ENCODE measurements around the gene PTPRM. TPM values are rescaled to one million over a fixed set of nuclear protein-coding genes. Genes with fewer than 3 reads are reported as not detected.

Gene PTPRM
- total RNA-seq, 2 donors from 2014 or later = 80.1 to 106 TPM

DNA sequence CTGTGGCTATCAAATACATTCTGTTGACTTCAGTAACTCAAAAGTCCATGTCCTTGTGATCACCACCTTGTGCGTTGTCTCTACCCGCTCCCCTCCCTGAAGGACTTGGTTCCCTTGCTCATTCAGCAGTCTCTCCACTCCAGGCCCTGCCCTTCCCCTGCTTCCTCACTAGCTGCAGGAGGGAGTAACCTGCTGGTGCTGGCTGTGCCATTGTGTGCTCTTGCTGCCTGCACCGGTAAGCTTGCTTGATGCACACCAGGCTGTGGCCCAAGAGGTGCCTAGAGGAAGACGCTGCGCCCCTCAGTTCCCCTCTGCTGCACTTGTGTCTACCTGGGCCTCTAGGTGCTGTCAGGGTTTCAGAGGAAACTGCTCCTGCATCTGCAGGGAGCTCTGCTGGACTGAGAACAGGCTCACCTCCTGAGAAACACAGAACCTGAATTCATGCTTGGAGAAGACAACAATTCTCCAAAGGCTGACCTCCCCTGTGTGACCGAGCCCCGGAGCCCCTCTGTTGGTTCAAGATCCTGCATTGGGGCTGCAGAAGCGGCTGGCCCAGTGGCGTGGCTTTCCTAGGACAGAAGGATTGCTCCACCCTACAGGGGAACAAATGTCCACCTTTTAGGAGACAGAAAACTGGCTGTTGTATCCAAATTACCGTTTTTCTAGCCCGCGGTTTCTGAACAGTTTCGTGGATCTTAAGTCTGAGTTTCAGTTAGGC is 33.6 kb downstream of the PTPRM start:
- no peak for DNase-seq (ENCODE audit: low spot score)
- Histone ChIP-seq H3K4me3 (no peak overlapping the region), H3K4me1 (peaks cover 0 to 37% of the 10 kb centered on the region in 2 donors), H3K36me3 (no peaks in the 10 kb centered on the region), H3K9me3 (no peaks in the 10 kb centered on the region), H3K27me3 (no peaks in the 10 kb centered on the region), H3K27ac (no peak overlapping the region)
- TF ChIP-seq, protein P1, sequence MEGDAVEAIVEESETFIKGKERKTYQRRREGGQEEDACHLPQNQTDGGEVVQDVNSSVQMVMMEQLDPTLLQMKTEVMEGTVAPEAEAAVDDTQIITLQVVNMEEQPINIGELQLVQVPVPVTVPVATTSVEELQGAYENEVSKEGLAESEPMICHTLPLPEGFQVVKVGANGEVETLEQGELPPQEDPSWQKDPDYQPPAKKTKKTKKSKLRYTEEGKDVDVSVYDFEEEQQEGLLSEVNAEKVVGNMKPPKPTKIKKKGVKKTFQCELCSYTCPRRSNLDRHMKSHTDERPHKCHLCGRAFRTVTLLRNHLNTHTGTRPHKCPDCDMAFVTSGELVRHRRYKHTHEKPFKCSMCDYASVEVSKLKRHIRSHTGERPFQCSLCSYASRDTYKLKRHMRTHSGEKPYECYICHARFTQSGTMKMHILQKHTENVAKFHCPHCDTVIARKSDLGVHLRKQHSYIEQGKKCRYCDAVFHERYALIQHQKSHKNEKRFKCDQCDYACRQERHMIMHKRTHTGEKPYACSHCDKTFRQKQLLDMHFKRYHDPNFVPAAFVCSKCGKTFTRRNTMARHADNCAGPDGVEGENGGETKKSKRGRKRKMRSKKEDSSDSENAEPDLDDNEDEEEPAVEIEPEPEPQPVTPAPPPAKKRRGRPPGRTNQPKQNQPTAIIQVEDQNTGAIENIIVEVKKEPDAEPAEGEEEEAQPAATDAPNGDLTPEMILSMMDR (IDR thresholded peaks at IDR 0.05) = no peak

DNA sequence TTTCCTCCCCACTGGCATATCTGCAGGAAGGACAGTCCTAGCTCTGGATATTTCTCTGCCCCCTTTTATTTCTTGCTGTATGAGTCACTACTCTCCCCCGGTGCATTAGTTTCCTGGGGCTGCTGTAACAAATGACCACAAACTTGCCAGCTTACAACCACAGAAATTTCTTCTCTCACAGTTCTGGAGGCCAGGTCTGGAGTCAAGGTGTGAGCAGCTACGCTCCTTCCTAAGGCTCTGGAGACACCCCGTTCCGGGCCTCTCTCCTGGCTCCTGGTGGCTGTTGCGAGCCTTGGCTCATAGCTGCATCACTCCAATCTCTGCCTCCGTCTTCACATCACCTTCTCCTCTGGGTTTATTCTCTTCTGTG is 34.1 kb downstream of the PTPRM start:
- Histone ChIP-seq H3K4me1 (peaks cover 0 to 41% of the 10 kb centered on the region in 2 donors), H3K36me3 (no peaks in the 10 kb centered on the region), H3K4me3 (no peak overlapping the region), H3K27ac (no peak overlapping the region), H3K27me3 (no peaks in the 10 kb centered on the region), H3K9me3 (no peaks in the 10 kb centered on the region)
- TF ChIP-seq, protein P1 (IDR thresholded peaks at IDR 0.05) = no peak
- DNase-seq (ENCODE audit: low spot score) = no peak

DNA sequence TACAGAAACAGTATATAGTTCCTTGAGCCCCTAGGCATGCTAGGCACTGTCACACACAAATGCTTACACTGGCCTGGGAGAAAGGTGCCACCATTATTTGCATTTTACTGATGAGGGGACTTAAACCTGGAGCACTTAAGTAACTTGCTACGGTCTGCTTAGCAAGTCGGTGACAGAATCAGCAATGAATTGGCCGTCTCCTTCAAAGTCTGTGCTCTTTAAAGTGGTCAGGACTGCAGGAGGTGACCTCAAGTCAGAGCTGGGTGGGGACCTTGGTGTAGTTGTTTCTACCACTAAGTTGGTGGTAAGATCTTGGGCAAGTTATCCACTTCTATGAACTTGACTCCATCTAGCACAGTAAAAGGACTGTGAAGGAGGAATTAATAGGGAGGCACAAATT is 34.8 kb downstream of the PTPRM start:
- no peak overlapping the region for H3K4me3 ChIP-seq
- H3K36me3 ChIP-seq = no peaks in the 10 kb centered on the region
- no peak overlapping the region for H3K27ac ChIP-seq
- no peak for DNase-seq (ENCODE audit: low spot score)
- TF ChIP-seq, protein P1 (IDR thresholded peaks at IDR 0.05) = no peak
- H3K27me3 ChIP-seq = no peaks in the 10 kb centered on the region
- H3K9me3 ChIP-seq = no peaks in the 10 kb centered on the region
- H3K4me1 ChIP-seq = peaks cover 0 to 48% of the 10 kb centered on the region in 2 donors

GRCh38 chr18:7603259-7604000 is 36.3 kb downstream of the PTPRM start:
- H3K4me3 ChIP-seq = no peak overlapping the region
- no peaks in the 10 kb centered on the region for H3K36me3 ChIP-seq
- no peaks in the 10 kb centered on the region for H3K27me3 ChIP-seq
- H3K4me1 ChIP-seq = peaks cover 0 to 63% of the 10 kb centered on the region in 2 donors
- TF ChIP-seq, protein P1 (IDR thresholded peaks at IDR 0.05) = no peak
- no peaks in the 10 kb centered on the region for H3K9me3 ChIP-seq
- DNase-seq (ENCODE audit: low spot score) = no peak
- no peak overlapping the region for H3K27ac ChIP-seq

DNA sequence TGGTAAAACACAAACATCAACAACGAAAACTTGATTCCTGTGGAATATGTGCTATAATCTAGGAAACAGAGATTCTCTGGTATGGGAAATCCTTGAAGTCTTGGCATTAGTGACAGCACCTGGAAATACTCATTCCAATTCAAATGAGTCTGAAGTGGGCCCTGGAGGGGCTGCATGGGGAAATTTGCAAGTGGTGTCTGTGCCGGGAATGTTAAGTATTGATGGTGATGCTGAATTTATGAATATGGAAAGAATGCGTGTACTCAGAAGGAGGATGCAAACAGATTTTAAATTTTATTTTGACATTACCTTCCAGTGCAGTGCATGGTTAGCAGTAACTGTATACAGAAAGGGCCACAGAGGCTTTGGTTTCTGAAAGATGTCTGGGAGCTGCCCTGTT is 37.2 kb downstream of the PTPRM start:
- Histone ChIP-seq H3K27me3 (no peaks in the 10 kb centered on the region), H3K4me3 (no peak overlapping the region), H3K36me3 (no peaks in the 10 kb centered on the region), H3K4me1 (peaks cover 0 to 66% of the 10 kb centered on the region in 2 donors), H3K27ac (no peak overlapping the region), H3K9me3 (no peaks in the 10 kb centered on the region)
- TF ChIP-seq, protein P1 (IDR thresholded peaks at IDR 0.05) = no peak
- DNase-seq (ENCODE audit: low spot score) = no peak

Data from right atrium auricular region (tissue), 2 donors.